Measurements from ENCODE around the gene FGF2.
A peak's percentile ranks its signal among the peaks of the same experiment; 100 is the strongest.
"Not testable (repeated sequence)": the region's sequence is repeated elsewhere in the genome, so short reads cannot be mapped to it uniquely, and the experiment has no call there.

Gene FGF2

DNA sequence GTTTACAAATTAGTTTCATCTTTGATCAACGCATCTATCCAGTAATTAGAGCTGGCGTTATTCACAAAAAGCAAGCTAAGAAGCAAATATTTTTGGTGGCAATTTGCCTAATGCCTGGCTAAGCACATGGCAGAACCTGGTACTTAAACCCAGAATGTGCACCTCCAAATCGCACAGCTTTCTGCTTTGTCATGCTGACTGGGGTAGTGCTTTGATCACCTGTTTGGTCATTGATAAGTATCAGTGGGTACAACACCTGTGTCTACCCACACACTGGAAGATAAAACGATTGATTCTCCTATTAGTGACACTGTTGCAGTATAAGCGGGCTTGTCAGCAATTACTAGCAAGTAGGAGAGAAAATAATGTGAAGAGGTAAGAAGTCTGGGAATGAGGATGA, 93.8 kb downstream of the FGF2 start:
- Histone ChIP-seq H3K4me1 (ENCODE audit: control insufficient read depth, insufficient read depth, low read length) (peaks cover 3% of the 10 kb centered on the region), H3K4me3 (ENCODE audit: low read depth, low read length) (no peak overlapping the region), H3K36me3 (ENCODE audit: control insufficient read depth, insufficient read depth, low read length) (no peaks in the 10 kb centered on the region), H3K9ac (ENCODE audit: low read depth, low read length) (no peak overlapping the region), H3K9me3 (ENCODE audit: control insufficient read depth, insufficient read depth, low read length) (no peaks in the 10 kb centered on the region), H3K27me3 (ENCODE audit: control insufficient read depth, insufficient read depth, low read length) (no peaks in the 10 kb centered on the region)

- Histone ChIP-seq H3K36me3 (ENCODE audit: control insufficient read depth, insufficient read depth, low read length) (no peaks in the 10 kb centered on the region), H3K9me3 (ENCODE audit: control insufficient read depth, insufficient read depth, low read length) (no peaks in the 10 kb centered on the region), H3K27me3 (ENCODE audit: control insufficient read depth, insufficient read depth, low read length) (no peaks in the 10 kb centered on the region), H3K9ac (ENCODE audit: low read depth, low read length) (no peak overlapping the region), H3K4me3 (ENCODE audit: low read depth, low read length) (peak overlapping the region; percentile 91), H3K4me1 (ENCODE audit: control insufficient read depth, insufficient read depth, low read length) (peaks cover 3% of the 10 kb centered on the region)
Measured at GRCh38 chr4:122921300-122921699, 94.7 kb downstream of the FGF2 start.

- Histone ChIP-seq H3K36me3 (ENCODE audit: control insufficient read depth, insufficient read depth, low read length) (no peaks in the 10 kb centered on the region), H3K27me3 (ENCODE audit: control insufficient read depth, insufficient read depth, low read length) (no peaks in the 10 kb centered on the region), H3K4me1 (ENCODE audit: control insufficient read depth, insufficient read depth, low read length) (peaks cover 3% of the 10 kb centered on the region), H3K9me3 (ENCODE audit: control insufficient read depth, insufficient read depth, low read length) (no peaks in the 10 kb centered on the region), H3K9ac (ENCODE audit: low read depth, low read length) (peak within 1 kb of the TSS; percentile 84), H3K4me3 (ENCODE audit: low read depth, low read length) (peak within 1 kb of the TSS; percentile 91)
Measured at GRCh38 chr4:122921971-122922876, 95.6 kb downstream of the FGF2 start, which contains the start of gene NUDT6. Gene NUDT6, minus strand, starts transcription at chr4:122922597. Its CDS starts 25 bp downstream, at chr4:122922572.

- H3K4me1 ChIP-seq (ENCODE audit: control insufficient read depth, insufficient read depth, low read length), result peaks cover 3% of the 10 kb centered on the region
- no peaks in the 10 kb centered on the region for H3K9me3 ChIP-seq (ENCODE audit: control insufficient read depth, insufficient read depth, low read length)
- no peaks in the 10 kb centered on the region for H3K36me3 ChIP-seq (ENCODE audit: control insufficient read depth, insufficient read depth, low read length)
- H3K4me3 ChIP-seq (ENCODE audit: low read depth, low read length), result peak overlapping the region; percentile 91
- H3K9ac ChIP-seq (ENCODE audit: low read depth, low read length), result peak overlapping the region; percentile 84
- H3K27me3 ChIP-seq (ENCODE audit: control insufficient read depth, insufficient read depth, low read length), result no peaks in the 10 kb centered on the region
Measured at GRCh38 chr4:122922877-122923511, 96.4 kb downstream of the FGF2 start.

DNA sequence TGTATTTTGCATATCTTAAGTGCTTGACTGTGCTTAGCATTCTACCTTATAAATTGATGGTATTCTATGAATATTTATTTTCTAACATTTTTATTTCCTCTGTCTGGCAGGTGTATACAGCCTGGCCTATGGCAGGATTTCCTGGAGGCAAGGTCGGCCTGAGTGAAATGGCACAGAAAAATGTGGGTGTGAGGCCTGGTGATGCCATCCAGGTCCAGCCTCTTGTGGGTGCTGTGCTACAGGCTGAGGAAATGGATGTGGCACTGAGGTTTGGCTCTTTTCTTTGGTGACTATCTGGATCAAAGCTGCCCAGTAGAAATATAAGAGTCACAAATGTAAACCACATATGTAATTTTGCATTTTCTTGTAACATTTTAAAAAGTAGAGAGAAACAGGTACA, 102.3 kb downstream of the FGF2 start:
- no peaks in the 10 kb centered on the region for H3K27me3 ChIP-seq (ENCODE audit: control insufficient read depth, insufficient read depth, low read length)
- H3K9ac ChIP-seq (ENCODE audit: low read depth, low read length), result no peak overlapping the region
- no peak overlapping the region for H3K4me3 ChIP-seq (ENCODE audit: low read depth, low read length)
- H3K4me1 ChIP-seq (ENCODE audit: control insufficient read depth, insufficient read depth, low read length), result no peaks in the 10 kb centered on the region
- H3K36me3 ChIP-seq (ENCODE audit: control insufficient read depth, insufficient read depth, low read length), result peaks cover 3% of the 10 kb centered on the region
- H3K9me3 ChIP-seq (ENCODE audit: control insufficient read depth, insufficient read depth, low read length), result no peaks in the 10 kb centered on the region

- H3K36me3 ChIP-seq (ENCODE audit: control insufficient read depth, insufficient read depth, low read length), result peaks cover 12% of the 10 kb centered on the region
- H3K4me1 ChIP-seq (ENCODE audit: control insufficient read depth, insufficient read depth, low read length), result no peaks in the 10 kb centered on the region
- H3K9me3 ChIP-seq (ENCODE audit: control insufficient read depth, insufficient read depth, low read length), result no peaks in the 10 kb centered on the region
- H3K9ac ChIP-seq (ENCODE audit: low read depth, low read length), result no peak overlapping the region
- H3K4me3 ChIP-seq (ENCODE audit: low read depth, low read length), result no peak overlapping the region
- no peaks in the 10 kb centered on the region for H3K27me3 ChIP-seq (ENCODE audit: control insufficient read depth, insufficient read depth, low read length)
Measured at GRCh38 chr4:122930862-122931261, 104.2 kb downstream of the FGF2 start.

GRCh38 chr4:122932763-122933162, 106.1 kb downstream of the FGF2 start:
- Histone ChIP-seq H3K4me3 (ENCODE audit: low read depth, low read length) (no peak overlapping the region), H3K9me3 (ENCODE audit: control insufficient read depth, insufficient read depth, low read length) (no peaks in the 10 kb centered on the region), H3K9ac (ENCODE audit: low read depth, low read length) (no peak overlapping the region), H3K27me3 (ENCODE audit: control insufficient read depth, insufficient read depth, low read length) (no peaks in the 10 kb centered on the region), H3K4me1 (ENCODE audit: control insufficient read depth, insufficient read depth, low read length) (no peaks in the 10 kb centered on the region), H3K36me3 (ENCODE audit: control insufficient read depth, insufficient read depth, low read length) (peaks cover 12% of the 10 kb centered on the region)

DNA sequence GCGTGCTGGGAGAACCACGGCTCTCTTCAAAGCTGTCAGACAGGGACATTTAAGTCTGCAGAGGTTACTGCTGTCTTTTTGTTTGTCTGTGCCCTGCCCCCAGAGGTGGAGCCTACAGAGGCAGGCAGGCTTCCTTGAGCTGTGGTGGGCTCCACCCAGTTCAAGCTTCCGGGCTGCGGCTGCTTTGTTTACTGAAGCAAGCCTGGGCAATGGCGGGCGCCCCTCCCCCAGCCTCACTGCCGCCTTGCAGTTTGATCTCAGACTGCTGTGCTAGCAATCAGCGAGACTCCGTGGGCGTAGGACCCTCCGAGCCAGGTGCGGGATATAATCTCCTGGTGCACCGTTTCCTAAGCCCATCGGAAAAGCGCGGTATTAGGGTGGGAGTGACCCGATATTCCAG, 118.5 kb downstream of the FGF2 start:
- not testable (repeated sequence) for H3K9me3 ChIP-seq (ENCODE audit: control insufficient read depth, insufficient read depth, low read length); H3K27me3 ChIP-seq (ENCODE audit: control insufficient read depth, insufficient read depth, low read length); H3K4me3 ChIP-seq (ENCODE audit: low read depth, low read length); H3K4me1 ChIP-seq (ENCODE audit: control insufficient read depth, insufficient read depth, low read length); H3K9ac ChIP-seq (ENCODE audit: low read depth, low read length)
- peaks cover 16% of the 10 kb centered on the region for H3K36me3 ChIP-seq (ENCODE audit: control insufficient read depth, insufficient read depth, low read length)

DNA sequence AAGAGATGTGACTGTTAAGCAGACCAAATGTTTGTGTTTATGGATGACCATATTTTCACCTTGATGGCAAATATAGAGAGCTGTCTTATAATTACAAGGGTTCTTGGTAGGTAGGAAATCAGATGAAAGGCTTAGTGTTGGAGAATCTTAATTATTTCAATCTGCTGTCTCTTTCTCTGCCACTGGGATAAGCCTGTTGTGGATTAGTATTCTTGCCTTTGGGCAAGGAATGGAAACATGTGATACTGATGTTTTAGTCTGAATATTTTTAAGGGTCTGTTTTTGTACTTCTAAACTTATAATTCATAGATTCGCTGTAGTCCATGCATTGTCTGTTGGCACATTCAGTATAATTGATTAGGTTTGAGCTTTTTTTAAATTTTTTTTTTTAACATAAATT, 119.5 kb downstream of the FGF2 start:
- H3K36me3 ChIP-seq (ENCODE audit: control insufficient read depth, insufficient read depth, low read length), result peaks cover 21% of the 10 kb centered on the region
- no peak overlapping the region for H3K4me3 ChIP-seq (ENCODE audit: low read depth, low read length)
- peaks cover 5% of the 10 kb centered on the region for H3K9me3 ChIP-seq (ENCODE audit: control insufficient read depth, insufficient read depth, low read length)
- no peaks in the 10 kb centered on the region for H3K4me1 ChIP-seq (ENCODE audit: control insufficient read depth, insufficient read depth, low read length)
- no peak overlapping the region for H3K9ac ChIP-seq (ENCODE audit: low read depth, low read length)
- H3K27me3 ChIP-seq (ENCODE audit: control insufficient read depth, insufficient read depth, low read length), result no peaks in the 10 kb centered on the region
